KG1 (cell line): ENCODE results near the gene FAM222A.

Experiments used
- DNase-seq: peaks from one replicate; lab custom pipeline; 2025; lab: John Stamatoyannopoulos, UW

Gene FAM222A

DNA sequence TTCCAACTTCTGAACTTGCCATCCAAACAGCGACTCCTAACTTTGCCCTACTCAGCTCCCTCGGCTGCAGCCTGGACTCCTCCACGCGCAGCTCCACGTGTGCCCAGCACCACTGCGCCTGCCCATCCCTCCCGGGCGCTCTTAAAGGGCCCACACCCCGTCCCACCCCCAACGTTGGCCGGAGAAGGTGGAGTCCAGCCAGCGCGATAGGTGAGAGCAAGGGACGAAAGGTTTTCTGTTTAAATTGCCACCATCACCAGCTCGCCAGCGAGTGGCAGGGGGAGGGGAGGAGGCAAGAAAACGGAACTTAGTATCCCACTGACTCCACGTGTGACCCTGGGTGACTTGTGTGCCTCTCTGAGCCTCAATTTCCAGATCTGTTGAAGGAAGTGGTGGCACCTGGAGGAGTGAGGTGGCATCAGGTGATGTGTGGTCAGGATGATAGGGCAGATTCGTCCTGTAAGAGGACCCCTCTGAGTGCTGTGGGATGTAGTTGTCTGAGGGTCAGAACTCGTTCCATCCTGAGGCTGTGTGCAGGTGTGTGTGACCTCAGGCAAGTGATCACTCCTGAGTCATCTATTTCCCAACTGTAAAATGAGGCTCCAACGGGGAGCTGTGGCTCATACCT, 59.9 kb downstream of the FAM222A start:
- no peak for DNase-seq

DNA sequence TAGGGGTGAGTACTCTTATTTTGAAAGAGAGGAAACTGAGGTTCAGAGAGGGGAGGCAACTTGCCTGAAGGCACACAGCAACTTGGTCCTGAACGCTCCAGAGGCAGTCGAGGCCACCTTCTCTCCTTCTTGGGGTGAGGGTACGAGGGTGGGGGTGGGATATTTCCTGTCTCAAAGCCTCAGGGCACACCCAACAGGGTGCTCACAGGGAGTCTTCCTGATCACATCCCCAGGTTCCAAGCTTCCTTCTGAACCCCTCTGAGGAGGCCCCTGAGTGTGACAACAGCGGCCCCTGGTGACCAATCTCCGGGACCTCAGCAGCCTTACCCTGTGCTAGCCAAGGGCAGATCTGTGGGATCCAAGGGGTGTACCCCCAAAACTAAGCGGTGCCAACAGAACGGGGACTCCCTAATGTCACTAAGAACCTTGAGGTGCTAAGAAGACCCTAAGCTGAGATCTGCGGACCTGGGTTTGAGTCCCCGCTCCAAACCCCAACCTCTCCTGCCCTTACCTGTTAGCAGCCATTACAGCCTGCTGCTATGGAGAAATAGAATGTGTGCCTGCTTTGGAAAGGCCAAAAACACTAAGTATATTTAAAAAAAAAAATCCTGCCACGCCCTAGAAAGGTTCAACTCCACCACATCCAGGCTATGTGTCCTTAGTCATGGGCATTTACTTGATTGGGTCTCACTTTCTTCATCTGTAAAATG, 61.7 kb downstream of the FAM222A start:
- DNase-seq, result no peak

DNA sequence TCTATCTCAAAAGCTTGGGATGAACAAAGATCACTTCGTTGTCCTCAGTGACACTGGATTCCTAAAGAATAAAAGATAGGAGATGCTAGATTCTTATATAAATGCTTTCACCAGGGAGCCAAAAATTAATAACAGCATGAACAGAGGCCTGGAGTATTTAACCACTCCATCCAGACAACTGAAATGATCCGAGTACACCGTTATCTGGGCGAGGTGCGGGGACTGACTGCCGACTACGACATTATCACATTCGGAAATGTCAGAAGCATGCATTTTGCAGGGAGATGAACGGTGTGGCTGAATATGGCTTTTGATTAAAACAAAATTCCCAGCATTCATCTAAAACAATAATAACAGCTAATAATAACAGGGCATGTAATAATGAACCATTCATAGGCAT, 63.0 kb downstream of the FAM222A start:
- no peak for DNase-seq

DNA sequence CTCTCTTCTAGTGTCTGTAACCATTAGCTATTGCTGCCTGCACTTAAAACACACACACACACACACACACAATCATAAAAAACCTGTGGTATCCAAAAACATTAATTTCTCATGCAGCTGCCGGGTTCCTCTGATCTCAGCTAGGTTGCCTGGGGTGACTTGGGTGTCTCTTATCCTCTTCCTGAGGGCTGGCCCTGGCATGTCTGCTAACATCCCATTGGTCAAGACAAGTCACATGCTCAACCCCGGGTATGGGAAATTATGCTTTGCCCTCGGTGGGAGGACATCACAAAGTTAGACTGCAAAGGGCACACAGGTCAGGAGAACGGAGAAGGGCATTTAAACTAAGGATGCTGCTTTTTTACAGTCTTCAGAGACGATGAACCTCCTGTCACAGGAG, 63.9 kb downstream of the FAM222A start:
- DNase-seq, result no peak

DNA sequence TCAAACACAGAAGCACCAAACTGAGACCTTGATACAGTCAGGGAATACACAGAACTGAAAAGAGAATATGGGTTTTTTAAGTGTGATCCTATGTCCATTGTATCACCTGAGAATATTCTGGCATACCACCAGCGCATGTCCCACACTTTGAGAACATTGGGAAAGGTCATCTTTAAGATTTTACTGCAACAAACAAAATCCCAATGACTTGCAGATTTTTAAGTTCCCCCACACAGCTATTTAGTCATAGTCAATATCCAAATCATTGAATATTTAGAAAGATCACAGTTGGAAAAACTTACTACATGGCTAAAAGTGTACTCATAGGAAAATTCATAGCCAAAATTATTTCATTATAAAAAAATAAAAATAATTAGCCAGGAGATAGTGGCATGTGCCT, 65.1 kb downstream of the FAM222A start:
- DNase-seq, result no peak

DNA sequence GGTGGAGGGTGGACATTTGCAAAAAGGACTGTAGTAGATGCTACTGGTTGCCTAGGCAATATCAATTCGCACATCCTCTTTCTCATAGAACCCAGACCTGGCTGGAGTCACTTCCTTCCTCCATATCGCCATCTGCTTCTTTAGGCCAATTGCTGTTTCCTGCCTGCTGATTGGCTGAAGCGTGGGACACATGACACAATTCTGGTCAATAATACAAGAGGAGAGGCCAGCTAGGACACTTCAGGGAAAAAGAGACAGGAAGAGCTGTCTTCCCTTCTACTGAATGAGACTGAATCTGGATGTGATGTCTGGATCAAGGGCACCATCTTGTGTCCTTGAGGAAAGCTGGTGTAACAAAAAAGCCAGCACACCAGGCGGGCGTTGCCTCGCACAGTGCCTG, 65.8 kb downstream of the FAM222A start:
- DNase-seq, result no peak

DNA sequence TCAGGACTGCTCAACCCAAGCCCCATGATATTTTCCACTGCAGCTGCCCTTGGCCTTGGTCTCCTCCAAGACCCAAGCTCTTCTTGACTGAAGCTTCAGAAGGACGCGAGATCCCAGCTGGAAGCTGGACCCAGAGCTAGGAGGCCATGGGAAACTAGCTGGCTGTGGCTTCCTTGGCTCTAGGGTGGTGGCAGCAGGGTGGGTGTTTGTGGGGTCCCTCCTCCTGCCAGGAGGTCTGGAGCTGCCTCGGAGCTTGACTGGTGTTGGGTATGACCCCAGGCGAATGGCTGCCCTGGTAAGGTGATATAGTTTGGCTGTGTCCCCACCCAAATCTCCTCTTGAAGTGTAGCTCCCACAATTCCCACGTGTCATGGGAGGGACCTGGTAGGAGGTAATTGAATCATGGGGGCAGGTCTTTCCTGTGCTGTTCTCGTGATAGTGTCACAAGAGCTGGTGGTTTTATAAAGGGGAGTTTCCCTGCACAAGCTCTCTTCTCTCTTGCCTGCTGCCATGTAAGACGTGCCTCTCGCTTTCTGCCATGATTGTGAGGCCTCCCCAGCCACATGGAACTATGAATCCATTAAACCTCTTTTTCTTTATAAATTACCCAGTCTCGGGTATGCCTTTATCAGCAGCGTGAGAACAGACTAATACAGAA, 68.2 kb downstream of the FAM222A start:
- no peak for DNase-seq

DNA sequence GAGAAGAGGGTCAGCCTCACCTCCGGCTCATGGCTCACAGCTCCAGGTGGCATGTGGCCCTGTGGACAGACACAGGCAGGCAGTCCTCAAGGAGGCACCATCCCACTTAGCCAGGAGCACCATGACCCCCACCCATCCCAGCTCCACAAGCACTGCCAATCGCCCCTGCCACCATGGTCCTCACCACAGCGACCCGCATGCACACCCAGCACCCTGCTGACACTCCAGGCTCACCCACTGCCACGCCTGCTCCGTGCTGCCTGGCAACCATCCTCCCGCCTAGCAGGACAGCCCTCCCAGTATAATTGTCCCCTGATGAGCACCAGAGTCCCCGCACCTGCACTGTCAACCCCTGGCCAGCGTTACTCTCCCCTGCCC, 68.7 kb downstream of the FAM222A start:
- no peak for DNase-seq

DNA sequence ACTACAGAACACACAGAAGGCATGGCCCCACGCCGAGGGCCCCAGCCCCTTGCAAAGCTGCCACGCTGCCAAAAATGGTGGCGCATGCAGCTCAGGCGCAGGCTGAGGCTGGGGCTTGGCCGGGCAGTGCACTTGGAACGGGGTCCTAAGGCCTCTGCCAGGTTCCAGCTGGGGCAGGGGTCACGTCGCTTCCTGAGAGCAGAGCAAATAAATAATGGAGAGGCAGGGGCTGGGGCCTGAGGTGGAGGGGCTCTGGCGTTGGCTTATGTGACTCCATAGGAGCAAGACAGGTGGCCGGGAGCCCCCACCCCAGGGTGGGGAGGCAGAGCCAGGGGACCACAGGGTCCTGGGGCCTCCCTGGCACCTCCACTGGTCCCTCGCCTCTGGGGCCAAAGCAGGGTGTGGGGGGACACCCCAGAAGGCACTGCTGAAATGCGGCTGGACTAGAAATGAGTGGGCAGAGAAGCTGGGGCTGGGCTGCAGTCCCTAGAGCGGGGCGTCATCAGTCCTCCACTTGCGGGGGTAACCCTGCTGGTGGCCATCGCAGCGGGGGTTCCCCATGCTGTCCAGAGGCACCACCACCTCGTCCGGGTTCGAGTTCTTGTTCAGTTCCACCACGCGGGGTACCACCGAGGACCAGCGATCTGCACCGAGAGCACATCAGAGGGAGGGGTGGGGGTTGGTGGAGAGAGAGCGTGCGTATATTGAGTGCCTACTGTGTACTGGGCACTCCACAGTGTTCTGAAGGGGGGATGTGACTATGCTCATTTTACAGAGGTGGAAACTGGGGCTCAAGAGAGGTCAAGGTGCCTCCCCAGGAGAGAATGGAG, 69.7 kb downstream of the FAM222A start:
- no peak for DNase-seq

DNA sequence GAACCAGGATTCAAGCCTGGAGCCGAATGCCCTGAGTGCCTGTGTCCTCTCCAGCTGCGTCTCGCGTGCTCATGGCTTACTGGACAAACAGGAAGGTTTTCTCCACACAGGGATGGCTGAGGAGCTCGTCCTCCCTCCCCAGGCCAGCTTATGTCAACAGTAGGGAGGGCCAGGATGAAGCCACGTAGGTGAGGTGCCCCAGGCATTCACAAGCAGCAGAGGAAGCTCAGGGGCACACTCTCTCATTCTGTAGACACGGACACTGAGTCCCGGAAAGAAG, 70.3 kb downstream of the FAM222A start:
- no peak for DNase-seq

DNA sequence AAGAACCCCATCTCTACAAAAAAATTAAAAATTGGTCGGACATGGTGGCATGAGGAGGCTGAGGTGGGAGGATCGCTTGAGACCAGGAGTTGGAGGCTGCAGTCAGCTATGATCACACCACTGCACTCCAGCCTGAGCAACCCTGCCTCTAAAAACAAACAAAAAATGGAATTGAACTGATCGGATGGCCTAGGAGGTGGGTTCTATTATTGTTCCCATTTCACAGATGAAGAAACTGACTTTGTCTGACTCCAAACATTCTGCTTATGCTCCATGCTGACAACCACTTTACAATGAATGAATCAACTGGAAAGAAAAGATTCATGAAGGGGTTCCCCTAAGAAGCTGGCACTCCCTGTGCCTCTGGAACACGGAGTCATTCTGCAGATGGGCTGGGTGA, 72.2 kb downstream of the FAM222A start:
- DNase-seq, result no peak

DNA sequence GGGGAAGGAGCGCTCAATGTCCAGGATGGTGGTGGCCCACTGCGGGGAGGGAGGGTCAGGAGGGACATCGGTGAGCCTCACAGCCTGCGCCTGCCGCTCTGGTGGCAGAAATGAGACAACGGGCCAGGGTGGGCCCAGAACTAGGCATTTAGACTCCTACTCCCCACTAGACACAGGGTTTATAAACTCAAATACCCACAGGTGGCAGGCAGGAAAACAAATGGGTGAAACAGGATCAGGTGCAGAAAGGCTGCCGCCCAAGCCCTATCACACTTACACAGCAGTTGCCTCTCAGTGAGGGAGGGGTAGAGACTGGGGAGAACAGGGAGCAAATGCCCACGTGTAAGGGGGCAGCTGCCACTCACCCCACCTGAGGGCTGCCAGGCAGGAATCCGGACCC, 73.2 kb downstream of the FAM222A start:
- DNase-seq, result no peak

DNA sequence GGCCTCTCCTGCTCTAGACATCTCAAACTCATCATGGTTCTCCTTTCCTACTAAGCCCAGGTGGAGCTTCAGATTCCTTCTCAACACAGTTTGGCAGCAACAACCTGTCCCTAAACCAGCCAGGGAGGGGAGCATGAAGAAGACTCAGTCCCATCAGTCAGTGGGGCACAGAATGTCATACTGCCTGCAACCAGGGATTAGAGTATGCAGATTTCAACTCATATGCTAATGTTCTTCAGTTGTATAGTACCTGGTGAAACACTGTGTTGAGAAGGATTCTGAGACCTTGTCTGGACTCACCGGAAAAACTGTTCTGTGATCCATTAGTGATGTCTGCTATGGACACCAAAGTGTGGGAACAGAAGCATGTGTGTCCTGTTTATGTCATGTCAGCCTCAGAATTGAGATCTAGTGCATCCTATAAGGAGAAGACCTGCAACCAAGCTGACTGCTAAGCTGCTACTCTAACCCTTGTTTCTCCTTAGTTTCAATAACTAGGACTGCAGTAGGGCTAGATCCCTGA, 76.0 kb downstream of the FAM222A start:
- no peak for DNase-seq

DNA sequence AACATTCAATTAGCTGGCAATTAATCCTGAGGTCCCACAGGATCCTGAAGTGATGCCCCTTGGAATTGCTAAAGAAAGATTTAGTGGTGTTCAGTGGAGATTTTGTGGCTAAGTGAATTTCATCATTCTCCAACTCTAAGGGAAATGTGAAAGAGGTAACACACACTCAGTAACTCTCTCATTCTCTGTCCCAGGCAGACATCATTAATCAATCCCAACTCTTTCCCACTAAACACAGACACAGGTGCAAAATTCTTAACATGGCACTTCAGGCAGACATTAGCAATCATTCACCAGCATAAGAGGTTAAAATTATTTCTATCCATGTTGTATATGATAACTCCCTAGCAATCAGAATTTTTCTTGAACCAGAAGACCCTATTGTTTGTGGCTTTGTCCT, 79.4 kb downstream of the FAM222A start:
- no peak for DNase-seq

DNA sequence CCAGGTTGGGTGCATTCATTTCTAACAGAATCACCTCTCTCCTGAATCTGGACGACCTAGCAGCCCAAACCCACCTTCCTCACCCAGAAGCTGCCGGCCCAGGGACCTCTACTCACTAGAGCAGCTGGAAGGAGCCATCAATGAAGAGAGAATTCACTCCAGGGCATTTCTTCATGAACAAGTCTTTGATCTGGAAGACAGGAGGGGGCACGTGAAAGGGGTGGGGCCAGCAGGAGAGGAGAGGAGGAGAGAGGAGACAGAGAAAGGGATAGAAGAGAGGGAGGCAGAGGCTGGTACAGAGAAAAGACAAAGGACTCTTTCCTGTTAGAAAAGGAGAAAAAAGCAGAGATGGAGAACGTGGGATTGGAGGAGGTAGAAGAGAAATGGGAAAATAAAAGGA, 79.8 kb downstream of the FAM222A start:
- DNase-seq, result no peak

DNA sequence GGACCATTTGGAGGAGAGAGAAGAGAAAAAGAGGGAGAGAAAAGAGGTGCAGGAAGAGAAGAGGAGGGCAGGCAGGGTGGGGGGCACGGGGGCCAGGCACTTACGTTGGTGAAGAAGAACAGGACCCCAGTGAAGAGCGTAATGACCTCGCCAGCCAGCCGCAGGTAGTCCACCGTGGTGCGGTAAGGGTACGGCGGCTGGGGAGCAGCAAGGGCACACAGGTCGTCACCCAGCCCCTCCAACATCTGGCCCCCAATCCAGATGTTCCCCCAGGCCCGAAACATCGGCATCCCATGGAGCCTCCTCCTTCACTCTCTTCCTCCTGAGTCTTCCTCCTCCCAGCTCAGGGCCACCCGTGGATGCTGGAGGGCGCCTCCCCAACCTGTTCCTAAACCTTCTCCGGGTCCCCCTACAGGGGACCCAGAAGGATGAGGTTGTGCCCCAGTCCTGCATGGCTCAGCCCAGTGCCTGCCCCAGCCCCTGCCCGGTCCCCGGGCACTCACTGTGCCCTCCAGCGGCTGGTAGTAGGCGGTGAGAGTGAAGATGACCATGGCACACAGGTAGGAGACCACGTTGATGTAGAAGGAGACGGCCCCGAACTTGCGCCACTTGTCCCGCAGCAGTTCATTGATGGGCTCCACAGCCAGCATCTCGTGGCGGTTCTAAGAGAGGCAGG, 80.3 kb downstream of the FAM222A start:
- no peak for DNase-seq

DNA sequence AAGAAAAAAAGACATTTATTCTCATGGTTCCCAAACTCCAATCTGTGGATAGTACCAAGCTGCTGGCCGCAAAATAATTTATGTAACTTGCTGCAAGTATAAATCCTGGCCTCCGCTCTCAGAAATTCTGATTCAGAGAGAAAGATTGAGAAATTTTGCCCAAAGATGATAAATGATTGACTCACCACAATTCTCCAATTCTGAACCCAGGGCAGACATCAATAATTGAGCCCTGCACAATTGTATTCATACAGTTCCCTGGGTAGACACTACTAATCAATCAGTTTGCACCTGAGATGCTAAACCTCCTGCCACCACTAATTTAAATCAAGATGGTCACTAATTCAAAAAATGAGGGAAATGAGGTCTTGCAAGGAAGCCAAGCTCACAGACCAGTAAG, 81.4 kb downstream of the FAM222A start:
- no peak for DNase-seq

DNA sequence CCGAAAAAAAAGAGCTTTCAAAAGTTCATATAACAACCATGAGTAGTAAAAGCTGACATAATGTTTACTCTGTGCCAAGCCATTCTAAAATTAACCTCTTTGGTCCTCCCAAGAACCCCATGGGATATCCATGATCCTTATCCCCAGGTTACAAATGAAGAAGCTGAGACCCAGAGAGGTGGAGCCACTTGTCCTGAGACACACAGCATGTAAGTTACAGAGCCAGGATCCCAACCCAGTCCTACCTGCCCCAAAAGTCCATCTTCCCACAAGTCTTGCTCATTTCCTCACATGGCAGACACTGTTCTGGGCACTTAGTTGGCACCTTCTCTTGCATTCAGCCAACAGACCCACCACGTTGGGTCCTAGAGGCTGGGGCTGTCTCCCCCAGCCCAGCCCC, 82.4 kb downstream of the FAM222A start:
- DNase-seq, result no peak

DNA sequence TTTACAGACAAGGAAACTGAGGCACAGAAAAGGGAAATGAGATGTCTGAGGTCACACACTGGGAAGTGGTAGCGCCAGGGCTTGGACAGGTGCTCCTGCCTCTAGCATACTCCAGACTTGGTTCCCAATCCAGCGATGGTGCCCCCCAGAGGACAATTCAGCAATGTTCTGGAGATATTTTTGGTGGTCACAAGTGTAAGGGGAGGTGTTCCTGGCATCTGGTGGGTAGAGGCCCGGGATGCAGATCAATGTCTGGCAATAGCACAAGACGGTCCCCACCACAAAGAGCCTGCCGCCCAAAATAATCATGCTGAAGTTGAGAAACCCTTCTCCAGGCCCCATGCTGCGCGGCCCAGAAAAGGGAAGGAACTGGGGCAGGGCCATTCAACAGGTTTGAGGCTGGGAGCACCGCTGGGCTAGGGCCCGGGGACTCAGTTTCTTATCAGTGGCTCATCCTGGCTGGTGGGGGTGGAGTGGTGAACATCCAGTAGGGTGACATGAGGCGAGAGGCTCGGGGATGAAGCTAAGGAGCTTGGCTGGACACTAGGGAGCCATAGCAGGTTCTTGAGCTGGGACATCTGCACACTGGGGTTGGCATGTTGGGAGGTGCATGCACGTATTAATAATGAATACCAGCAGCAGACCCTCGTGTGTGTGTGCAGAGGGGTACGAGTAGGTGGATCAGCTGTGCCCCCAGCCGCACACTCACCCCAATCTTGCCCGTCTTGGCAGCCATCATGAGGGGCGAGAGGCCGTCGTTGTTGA, 84.5 kb downstream of the FAM222A start:
- DNase-seq, result peak; percentile 26

DNA sequence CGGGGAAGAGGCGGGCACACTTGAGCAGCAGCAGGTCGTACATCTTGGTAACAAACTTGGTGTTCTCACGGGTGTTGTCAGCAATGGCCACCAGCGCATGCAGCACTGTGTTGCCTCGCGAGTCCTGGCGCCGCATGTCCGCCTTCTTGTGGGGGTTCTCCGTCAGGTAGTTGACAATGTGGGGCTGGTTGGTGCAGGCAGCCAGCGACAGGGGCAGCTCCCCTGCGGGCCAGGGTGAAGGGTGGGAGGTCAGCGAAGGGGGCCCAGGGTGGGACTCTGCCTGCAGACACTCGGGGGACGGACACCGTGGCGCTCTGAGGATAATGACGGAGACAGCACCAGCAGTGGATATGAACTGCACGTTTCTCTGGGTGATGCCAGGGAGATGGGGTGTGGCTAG, 85.1 kb downstream of the FAM222A start:
- no peak for DNase-seq

DNA sequence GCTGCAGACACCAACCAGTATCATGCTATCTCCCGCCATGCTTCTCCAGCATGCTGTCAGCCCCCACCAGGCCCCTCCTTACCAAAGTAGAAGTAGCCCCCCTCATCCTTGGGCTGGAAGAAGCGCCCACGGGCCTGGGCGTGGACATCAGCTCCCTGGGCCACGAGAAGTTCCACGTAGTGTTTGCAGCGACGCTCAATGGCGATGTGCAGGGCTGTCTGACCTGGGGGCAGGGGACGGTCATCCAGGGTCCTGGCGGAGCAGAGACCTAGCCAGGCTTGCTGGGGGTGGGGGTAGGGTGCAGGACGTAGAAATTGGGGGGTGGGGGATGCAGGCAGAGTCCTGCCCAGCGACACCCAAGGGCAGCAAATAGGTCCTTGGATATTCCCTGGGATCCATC, 86.9 kb downstream of the FAM222A start:
- DNase-seq, result no peak
